Activated naive CD4-positive, alpha-beta T cell treated with Interleukin-2 at 50 U/mL for 16 hours (primary cell): ENCODE results near the gene ADGRV1.

Experiments
- DNase-seq: peaks from one replicate; pipeline ENCODE4 v3.0.0-alpha.2; 2020

Gene ADGRV1

DNA sequence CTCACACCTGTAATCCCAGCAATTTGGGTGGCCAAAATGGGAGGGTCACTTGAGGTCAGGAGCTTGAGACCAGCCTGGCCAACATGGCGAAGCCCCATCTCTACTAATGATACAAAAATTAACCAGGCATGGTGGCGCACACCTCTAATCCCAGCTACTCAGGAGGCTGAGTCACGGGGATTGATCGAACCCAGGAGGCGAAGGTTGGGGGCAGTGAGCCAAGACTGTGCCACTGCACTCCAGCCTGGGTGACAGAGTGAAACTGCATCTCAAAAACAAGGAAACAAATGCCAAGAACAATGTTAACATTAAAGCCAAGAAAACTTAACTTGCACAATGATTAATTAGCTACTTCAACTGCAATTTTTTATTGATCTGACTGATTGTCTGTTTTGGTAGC lies 621.9 kb downstream of the ADGRV1 start:
- no peak for DNase-seq

DNA sequence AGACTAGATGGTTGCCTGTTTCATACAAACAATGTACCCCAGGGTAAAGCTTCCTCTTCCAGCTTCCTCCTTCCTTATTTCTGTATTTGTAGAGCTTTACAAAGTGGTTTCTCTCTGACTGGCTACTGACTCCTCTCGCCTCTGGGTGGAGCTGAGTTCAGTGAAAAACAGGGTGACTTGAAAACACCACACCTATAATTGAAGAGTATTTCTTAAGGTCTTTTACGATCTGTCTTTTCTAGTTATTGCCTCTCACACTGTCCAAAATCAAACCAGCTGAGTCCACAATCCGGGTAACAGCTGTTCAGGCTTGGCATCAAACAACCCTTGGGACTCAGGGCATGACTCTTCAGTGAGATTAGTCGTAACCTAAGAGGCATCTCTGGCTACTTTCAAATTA lies 624.2 kb downstream of the ADGRV1 start:
- DNase-seq = no peak

DNA sequence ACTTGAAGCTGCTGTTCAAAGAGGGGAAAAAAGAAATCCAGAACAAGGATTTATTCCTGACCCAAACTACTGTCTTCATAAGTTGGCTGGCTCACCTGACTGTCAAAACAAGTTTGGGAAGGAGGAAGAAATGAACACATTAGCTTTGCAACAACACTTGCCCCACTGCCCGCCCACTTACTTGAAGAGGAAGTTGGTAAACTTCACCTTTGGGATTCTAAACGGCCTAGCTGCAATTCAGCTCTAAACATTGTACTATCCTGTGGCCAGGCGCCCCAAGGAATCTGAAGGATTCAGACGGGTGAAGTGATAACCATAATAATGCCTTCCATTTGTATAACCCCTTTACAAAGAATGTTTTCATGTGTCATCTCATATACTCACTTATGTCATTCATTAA lies 625.1 kb downstream of the ADGRV1 start:
- DNase-seq = no peak

DNA sequence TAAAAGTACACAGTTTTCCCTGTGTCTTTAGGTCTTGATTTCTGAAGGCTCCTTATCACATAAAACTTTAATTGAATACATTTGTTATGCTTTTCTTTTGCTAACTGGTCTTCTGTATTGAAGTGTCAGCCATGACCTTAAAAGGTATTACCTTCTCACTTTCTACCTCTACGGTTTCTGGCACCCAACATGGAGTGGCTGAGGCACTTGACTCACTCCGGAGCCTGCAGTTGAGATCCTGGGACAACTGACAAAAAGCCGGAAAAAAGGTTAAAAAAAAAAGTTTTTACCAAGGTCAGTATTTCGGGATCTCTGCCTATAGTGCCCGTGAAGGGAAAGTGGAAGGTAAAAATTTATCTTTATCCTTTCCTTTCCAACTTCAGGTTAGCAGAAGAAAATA lies 627.5 kb downstream of the ADGRV1 start:
- DNase-seq = no peak

DNA sequence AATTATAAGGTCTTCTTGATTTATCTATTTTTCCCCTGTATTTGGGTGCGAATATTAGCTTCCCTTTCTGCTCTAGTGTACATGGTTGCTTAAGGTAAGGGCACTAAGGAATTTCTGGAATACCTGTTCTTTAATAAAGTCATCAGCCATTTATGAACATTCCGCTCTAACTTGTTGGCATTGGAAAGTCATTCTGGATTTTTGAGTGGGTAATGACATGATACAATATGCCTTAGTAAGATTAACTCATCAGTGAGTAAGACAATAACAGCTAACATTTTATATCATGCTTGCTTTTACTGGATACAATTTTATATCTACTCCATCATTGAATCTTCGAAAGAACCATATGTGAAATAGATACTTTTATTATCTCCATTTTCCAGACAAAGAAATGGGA lies 628.4 kb downstream of the ADGRV1 start:
- DNase-seq = no peak

DNA sequence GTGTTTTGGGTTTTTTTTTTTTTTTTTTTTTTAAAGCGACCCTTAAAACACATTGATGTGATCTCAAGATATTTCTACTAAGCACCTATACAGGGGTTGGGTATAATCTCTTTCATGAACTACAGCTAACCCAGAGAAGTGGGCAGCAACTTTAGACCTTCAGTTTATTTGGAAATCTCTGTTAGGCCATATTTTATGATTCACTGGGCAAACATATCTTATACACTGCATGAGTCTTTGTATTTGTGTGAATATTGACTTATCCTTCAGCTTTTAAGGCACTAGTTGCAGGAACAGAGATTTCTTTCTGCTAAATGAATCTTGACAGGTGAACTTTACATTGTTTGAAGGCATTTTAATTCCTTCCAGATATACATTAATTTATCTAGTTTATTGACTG lies 630.2 kb downstream of the ADGRV1 start:
- DNase-seq = no peak

DNA sequence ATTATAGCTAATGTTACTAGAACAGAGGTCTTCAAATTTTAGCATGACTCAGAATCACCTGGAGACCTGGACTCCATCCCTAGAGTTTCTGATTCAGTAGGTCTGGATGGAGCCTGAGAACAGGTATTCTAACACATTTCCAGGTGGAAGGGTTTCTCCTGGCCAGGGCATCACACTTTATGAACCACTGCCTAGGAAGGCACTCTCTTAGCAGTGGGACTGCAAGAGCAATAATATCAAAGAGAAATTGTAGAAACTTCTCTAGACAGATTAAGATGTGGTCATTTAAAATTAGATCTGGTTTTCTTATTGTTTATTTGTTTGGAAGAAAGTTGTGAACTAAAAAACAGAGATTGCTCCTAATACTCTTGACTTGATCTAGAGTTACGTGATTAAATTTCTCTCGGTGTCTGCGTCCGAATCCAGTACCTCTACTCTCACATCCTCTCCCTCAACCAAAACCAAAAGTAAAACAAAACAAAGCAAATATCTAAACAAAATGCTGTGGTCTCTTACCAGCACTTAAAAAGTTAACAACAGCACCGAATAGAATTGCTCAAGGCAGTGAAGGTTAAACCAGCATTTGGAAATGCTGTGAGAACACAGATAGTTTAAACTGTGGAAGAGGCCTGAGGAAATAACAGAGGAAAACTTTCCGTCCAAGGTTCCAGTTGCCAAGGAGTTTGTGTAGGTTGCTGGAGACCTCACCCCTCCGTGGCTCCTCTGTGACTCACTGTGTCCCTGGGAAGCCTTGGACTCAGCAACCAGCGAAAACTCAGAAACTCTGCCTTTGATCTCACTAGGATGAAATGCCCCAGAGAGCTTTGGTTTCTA lies 631.1 kb downstream of the ADGRV1 start:
- DNase-seq = no peak

DNA sequence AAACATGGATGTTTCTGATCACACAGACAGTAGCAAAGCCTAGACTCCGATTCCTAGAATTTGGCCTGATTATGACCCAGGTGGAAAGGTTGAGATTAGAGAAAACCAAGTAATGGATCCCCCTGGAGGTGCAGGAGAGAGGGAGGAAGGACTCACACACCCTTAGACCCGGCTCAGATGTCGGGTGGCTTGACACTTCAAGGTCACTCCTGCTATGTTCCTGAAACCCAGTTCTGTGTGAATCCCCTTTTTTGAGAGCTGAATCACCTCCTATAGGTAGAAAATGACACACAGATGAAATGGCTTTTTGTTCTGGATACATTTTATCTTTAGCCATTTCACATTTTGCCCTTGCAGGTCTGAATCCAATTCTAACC lies 631.7 kb downstream of the ADGRV1 start:
- DNase-seq = no peak

DNA sequence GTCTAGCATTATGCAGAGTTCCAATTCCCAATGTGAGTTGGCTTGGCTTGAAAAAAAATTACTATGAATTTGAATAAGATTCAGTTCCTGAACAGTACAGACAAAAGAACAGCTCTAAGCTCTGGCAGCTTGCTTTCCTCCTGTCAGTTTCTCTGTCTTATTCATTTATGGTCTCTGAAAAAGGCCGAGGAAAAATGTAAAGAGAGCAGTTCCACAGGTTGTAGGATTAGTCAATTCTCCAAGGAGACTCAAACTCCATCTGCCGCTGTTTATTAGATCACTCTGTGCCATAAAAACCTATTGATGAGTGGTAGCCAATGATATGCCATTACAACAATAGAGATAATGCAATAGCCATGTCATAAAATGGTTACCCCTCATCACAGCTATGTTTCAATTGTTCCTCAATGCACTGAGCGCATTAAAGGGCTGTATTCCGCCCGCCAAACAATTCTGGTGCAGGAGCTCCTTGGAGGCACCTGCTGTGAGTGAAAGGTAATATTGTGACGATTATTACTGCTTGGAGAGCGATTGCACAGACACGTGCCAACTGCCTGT lies 636.3 kb downstream of the ADGRV1 start:
- no peak for DNase-seq

DNA sequence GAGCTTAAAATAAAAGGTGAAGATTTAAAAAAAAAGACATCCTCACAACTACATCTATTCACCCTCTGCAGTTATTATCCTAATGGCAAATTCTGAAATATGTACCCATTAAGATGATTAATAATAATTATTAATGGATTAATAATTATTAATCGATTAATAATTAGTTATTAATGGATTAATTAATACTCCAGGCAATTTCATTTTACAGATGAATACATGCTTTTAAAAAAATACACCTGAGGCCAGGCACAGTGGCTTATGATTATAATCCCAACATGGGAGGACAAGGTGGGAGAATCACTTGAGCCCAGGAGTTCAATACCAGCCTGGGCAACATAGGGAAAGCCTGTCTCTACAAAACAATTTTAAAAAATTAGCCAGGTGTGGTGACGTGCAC lies 642.1 kb downstream of the ADGRV1 start:
- no peak for DNase-seq

DNA sequence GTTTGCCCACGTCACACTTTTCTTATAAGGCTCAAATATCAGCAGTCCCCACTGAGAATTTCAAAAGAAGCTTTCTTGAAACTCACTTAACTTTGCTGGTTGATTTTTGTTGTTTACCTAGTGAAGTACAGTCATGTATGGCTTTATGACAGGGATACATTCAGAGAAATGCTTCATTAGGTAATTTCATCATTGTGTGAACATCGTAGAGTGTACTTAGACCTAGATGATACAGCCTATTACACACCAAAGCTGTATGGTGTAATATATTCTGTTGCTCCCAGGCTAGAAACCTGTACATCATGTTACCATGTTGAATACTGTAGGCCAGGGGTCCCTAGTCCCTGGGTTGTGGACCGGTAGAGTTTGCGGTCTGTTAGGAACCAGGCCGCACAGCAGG lies 647.5 kb downstream of the ADGRV1 start:
- DNase-seq = no peak

DNA sequence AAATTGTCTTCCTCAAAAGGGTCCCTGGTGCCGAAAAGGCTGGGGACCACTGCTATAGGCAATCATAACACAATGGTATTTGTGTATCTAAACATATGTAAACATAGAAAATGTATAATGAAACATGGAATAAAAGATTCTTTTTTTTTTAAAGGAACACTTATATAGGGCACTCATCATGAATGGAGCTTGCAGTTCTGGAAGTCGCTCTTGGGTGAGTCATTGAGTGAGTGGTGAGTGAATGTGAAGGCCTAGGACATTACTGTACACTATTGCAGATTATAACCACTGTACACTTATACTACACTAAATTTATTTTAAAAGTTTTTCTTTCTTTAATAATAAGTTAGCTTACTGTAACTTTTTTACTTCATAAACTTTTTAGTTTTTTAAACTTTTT lies 648.1 kb downstream of the ADGRV1 start:
- no peak for DNase-seq

DNA sequence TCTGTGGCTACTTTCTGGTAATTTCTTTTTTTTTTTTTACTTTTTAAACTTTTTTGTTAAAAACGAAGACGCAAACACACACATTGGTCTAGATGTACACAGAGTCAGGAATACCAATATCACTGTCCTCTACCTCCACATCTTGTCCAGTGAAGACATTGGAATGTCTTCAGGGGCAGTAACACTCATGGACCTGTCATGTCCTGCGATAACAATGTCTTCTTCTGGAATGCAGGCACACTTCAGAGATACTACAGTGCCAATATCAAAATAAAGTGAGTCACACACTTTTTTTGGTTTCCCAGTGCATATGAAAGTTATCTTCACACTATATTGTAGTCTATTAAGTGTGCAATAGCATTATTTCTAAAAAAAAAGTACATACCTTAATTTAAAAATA lies 648.7 kb downstream of the ADGRV1 start:
- DNase-seq = no peak

DNA sequence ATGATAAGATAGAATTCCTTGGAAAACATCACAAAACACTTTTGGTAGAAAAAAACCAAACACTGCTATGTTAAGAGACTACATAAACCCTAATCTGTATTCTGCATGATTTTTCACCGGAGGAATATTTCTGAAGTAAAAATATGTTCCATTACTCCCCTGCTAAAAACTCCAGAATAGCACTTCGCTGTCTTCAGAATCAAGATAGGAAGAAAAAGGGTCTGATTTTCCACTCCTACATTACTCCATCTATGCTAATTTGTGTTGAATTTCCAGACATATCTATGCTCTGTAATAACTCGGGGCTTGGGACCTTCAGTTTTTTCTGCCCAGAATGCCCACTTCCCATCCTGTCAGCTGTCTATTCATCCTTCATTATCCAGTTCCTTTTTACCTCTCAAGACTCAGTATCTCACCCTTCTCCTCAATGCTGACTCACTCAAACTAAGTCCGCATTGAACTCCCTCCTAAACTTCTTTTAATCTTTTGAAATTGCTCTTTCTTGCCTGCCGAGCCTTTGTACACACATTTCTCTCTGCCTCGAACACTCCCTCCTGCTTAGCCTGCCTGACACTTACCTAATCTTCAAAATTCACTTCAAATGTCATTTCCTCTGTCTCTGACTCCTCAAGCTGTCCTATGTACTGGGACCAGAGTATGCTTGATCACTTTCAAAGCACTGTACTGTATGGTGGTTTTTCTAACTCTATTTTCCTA lies 653.6 kb downstream of the ADGRV1 start:
- DNase-seq = no peak

DNA sequence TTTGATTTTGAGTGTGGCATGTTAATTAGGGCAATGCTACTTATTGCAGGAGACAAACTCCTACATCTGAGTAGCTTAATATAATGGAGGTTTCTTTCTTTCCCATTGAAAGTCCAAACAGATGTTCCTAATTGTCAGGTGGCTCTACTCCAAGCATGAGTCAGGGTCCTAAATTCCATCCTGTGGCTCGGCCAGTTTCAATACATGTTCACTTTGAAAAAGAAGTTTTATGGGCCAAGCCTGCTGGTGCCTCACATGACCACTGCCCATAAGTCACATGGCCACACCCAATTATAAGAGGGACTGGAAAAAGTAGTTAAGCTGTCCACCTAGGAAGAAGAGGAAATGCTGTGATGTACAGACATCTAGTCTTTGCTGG lies 654.1 kb downstream of the ADGRV1 start:
- DNase-seq = no peak
